Stimulated activated CD8-positive, alpha-beta memory T cell treated with anti-CD3 and anti-CD28 coated beads, Interleukin-12 subunit alpha, Interleukin-12 subunit beta, amount 100 ng/mL, for 24 hours (primary cell): ENCODE data around the gene MFRP.

ENCODE experiments used
- DNase-seq: peaks from one replicate; pipeline ENCODE4 v3.0.0-alpha.2; 2020; ENCODE audit errors: extremely low read depth

The MFRP gene

DNA sequence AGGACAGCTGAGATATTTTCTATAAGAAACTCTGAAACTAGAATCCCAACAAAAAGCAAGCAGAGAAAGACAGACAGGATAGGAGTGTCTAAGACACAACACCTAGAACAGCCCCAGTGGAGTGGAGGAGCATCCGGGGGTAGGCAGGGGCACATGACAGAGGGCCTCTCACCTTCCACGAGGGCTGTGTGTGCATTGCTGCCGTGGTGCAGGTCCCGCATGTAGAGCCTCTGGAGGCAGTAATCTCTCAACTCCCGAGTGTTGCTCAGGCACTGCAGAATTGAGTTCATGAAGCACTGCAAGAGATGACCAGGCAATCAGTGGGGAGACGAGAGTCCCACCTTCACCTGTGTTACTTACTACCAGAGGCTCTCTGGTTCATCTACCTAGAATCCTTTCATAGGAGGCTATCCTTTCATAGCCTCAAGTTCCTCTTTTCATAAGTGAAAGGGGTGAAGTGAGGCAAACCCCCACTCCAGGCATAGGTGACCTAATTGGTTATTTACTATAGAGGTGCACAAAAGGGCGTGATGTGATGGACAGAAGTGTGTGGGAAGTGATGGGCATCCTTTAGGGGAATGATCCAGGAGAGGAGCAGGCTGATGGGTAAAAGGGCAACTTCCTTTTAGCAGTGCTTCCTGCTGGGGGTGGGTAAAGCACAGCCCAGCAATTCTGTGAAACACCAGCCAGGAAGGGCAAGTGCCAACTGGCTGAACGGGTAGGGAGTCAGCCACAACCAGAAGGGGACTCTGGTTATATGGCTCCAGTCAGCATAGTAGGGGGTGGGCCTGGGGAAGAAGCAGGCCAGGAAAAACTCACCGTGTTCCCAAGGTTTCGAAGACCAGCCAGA is 13.1 kb upstream of the MFRP start:
- DNase-seq: no peak

- DNase-seq: no peak
These were observed 10.6 kb upstream of the MFRP start for GRCh38 chr11:119357074-119357473.

DNA sequence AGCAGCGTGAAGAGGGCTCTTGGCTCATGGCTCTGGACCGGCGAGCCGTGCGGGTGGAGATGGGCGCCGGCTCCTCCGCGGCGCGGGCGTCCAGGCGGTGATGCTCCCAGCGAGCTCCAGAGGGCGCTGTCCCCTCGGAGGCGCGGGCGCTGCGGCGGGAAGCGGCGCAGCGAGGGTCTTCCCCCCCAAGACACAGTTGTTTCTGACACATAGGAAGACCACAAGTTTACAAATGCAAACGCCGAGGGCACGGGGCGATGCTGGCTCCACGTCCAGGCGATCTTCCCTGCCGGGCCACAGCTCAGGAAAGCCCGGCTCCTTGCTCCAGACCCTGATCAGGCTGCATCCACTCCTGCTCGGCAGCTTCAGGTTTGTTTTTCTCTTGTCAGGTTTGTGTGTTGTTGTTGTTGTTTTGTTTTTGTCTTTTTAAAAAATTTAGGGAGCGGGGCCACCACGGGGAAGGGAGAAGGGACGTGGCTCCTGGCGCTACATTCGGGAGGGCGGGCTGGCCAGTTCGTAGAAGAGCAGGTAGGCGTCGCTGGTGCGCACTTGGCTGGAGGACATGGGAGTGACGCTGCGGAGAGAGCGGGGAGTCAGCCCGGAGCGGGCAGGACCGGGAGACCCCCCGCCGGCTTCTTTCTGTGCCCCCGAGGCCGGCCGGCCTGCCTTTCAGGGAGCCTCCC is 10.0 kb upstream of the MFRP start:
- no peak for DNase-seq

DNA sequence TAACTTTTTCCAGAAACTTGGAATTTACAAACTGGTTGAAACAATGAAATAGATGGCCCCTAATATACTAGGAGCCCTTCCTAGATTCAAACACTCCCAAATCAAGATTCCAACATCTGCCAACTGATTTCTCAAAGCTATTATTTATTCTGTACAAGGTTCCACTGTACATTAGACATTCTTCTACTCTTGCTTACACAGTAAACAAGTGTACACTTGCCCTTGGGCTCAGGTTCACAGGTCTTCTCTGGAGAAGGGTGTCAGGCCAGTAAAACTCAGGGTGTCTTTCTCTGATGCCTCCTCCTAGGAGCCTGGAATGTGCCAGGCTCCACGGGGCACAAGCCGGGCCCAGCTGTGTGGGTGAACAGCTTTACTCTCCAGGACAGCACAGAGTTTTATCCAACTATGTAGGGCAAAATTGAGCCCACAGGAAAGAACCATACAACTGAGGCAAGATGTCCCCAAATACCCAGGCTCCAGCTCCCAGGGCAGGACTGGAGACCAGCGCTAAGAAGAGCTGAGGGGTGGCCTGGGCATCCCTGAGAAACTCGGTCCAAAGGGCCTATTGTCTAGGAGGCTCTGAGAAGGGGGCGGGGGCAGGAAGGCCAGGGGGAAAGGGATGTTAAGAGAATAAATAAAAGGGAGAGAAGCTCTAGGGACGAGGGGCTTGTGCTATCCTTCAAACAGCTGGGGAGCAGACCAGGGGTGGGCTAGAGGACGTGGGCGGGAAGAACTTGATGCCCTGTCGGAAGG is 8.8 kb upstream of the MFRP start:
- DNase-seq: no peak

GRCh38 chr11:119352857-119353260 is 6.4 kb upstream of the MFRP start:
- no peak for DNase-seq

GRCh38 chr11:119351232-119351631 is 4.7 kb upstream of the MFRP start:
- DNase-seq: no peak

DNA sequence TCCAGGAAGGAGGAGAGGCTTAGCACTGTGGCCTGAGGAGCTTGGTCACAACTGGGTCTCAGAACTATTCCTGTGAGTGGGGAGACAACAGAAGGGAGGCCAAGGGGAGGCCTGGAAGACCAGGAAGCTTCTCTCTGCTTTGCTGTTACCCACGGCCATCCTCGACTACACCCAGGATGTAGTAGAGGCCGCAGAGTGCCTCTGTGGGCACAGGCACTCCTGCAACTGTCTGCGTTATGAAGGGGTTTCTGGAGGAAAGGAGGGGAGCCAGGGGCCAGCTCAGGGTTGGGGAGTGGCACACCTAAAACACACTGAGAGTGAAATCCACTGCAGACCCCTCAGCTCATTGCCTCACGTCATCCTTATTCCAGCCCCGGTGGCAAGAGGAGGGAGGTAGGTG is 3.8 kb upstream of the MFRP start:
- DNase-seq: no peak

DNA sequence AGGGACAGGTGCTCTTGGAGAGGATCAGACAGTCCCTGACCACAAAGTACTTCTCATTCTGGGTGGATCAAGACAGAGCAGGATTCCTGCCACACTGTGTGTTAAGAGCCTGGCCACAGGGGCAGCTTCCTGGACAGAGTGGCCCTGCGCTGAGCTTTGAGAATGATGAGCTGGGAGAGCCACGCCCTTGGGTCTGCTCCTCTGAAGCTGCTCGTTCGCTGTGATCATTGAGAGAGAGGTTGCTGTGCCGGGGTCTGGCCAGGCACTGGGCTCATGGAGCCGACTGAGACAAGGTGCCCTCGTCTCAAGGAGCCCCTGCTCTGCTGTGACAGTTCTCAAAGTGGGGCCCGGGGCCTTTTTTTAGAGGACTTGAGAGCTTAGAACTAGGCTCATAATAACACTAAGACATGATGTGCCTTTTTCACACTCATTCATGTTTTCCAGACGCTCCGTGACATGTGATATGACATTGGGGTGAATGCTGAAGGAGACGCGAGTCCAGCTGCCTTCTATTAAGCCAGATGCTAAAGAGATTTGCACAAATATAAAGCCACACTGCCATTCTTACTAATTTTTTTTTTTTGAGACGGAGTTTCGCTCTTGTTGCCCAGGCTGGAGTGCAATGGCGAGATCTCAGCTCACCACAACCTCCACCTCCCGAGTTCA is 1.6 kb upstream of the MFRP start:
- no peak for DNase-seq

- no peak for DNase-seq
These were observed 737 bp upstream of the MFRP start for GRCh38 chr11:119347242-119347641.

DNA sequence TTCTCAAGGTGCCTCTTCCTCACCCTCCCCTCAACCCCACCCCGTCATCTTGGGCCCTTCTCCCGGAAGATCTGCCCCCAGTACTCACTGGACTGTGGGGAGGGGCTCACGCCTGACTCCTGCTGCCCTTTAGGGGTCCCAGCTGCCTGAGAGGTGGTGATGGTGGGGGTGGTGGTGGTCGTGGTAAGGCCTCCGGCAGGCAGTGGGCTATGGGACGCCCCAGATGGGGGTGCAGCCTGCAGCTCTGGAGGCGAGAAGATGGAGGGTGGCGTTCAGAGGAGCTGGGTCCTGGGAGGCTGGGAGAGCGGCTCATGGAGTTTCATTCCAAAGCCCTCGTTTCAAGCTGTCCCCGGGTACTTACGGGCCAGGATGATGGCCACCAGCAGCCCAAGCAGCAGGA is 820 bp downstream of the MFRP start:
- no peak for DNase-seq

DNA sequence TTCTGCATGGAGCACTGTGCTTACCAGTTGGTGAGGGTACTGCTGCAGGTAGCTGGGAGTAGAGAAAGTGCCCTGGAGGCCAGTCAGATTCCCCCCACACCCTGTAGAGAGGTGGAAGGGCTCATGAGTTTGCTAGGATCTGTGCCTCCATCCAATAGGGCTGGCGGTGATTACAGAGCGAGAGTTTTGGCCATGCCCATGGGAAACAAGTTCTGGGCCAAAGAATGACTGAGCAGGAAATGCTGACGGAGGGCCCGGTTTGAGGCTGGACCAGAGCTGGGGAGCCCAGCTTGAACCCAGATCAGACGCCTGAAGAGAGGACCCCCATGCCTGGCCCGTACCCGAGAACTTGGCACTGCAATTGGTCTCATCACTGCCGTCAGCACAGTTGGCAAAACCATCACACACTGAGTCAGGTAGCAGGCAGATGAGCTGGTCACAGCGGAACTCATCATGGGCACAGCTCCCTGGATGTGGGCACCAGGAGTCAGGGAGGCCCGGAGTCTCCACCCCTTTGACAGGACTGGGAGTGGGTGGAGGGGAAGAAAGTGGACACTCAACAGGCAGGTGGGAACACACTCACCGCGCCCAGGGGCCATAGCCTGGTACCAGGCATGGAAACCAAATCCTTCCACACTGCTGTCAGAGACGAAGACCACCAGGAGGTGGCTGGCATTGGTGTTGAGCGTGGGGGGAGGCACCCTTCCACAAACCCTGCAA is 2.1 kb downstream of the MFRP start:
- DNase-seq: no peak

GRCh38 chr11:119343726-119344125 is 2.8 kb downstream of the MFRP start:
- no peak for DNase-seq

DNA sequence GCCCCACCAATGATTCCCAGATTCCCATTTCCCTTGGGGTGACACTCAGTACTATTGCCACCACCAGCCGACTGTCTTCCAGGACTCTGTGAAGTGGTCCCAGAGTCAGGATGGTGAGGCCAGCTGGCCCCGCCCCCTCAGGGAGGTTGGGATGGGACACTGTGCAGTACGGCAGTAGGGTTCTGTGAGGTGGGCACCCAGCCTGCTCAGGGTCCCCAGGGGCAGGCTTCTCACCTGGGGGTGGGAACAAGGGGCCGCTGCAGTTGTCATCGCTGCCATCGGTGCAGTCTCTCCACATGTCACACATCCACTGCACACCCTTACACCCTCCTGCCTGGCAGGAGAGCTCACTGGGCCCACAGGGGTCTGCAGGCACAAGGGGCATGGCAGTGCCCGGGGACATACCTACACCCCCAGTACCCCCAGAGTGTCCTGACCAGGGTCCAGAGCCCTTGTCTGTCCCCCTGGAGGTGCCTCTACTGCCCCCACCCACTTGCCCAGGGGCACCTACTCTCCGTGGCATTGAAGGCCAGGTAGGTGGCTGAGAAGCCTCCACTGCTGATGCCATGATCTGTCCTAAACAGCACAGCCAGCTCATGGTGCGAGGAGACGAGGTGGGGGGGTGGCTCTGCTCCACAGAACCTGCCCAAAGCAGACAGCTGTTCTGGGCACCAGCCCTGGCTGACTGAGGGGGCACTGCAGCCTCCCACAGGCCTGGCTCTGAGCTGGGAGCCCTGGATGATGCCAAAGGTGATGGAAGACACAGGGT is 4.0 kb downstream of the MFRP start:
- DNase-seq: no peak

GRCh38 chr11:119342023-119342300 is 4.5 kb downstream of the MFRP start:
- no peak for DNase-seq

GRCh38 chr11:119341222-119342022 is 5.1 kb downstream of the MFRP start:
- no peak for DNase-seq

- DNase-seq: no peak
These were observed 5.9 kb downstream of the MFRP start, which contains the start of gene C1QTNF5 for GRCh38 chr11:119340335-119341221. Gene C1QTNF5 (minus strand): TSS chr11:119340883. CDS start chr11:119340397, 486 bp downstream.

GRCh38 chr11:119339589-119340334 is 6.7 kb downstream of the MFRP start:
- DNase-seq: no peak

- no peak for DNase-seq
These were observed 7.4 kb downstream of the MFRP start for GRCh38 chr11:119338965-119339588.
